Measurements from ENCODE around the gene RBM6.

DNA sequence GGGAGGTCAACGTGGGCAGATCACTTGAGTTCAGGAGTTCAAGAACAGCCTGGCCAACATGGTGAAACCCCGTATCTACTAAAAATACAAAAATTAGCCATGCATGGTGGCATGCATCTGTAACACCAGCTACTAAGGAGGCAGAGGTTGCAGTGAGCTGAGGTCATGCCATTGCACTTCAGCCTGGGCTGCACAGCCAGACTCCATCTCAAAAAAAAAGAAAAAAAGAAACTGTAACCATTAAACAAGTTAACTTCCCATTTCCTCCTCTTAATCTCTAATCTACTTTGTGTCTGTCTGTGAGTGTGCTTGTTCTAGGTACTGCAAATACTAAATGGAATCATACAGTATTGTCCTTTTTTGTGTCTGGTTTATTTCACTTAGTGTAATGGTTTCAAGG lies 2.7 kb downstream of the RBM6 start:
- TF ChIP-seq YY1 (IDR thresholded peaks at IDR 0.05; ENCODE audit: insufficient read depth, insufficient read length) (no peak), SUZ12 (IDR thresholded peaks at IDR 0.05; ENCODE audit: extremely low read depth, insufficient read depth, insufficient read length) (no peak), ZNF274 (IDR thresholded peaks at IDR 0.05; ENCODE audit: low read depth, low read length) (no peak)

All from NT2/D1 (cell line).